Kidney (tissue), 14 donors: ENCODE measurements around the gene TVP23A. TPM values are rescaled to one million over a fixed set of nuclear protein-coding genes. Genes with fewer than 3 reads are reported as not detected.

ENCODE experiments used
- DNase-seq, 5 donors: peaks; one replicate each; pipeline ENCODE4 v3.0.0-alpha.2; 2013 to 2020
- FAIRE-seq: peaks from 2 replicates; lab custom pipeline; 2012; peaks lifted over from hg19 to GRCh38; lab: Jason Lieb, UNC
- H3K27ac ChIP-seq, 2 donors: one replicate each; pipeline ENCODE4 v1.7.0; 2013; ENCODE audit warnings: low read depth in 2 of 2, low read length in 2 of 2, inconsistent platforms in 1 of 2
- H3K27me3 ChIP-seq: one replicate; pipeline ENCODE4 v1.7.1; 2013; ENCODE audit warnings: low read length, inconsistent platforms; ENCODE audit not compliant: control insufficient read depth, insufficient read depth
- H3K36me3 ChIP-seq, 3 donors: one replicate each; pipeline versions ENCODE4 v1.7.0 to v1.7.1; 2013; ENCODE audit warnings: low read length in 3 of 3, control low read depth in 1 of 3, inconsistent platforms in 1 of 3; ENCODE audit not compliant: insufficient read depth in 3 of 3, control insufficient read depth in 2 of 3
- H3K4me1 ChIP-seq, 3 donors: one replicate each; pipeline versions ENCODE4 v1.7.0 to v1.7.1; 2013; ENCODE audit warnings: low read length in 3 of 3, inconsistent platforms in 1 of 3, low read depth in 1 of 3; ENCODE audit not compliant: control insufficient read depth in 2 of 3, insufficient read depth in 2 of 3
- H3K4me3 ChIP-seq, 3 donors: one replicate each; pipeline versions ENCODE4 v1.7.0 to v1.8.1; 2013; ENCODE audit warnings: low read length in 3 of 3, control low read depth in 1 of 3, inconsistent platforms in 1 of 3
- H3K9ac ChIP-seq, 3 donors: one replicate each; pipeline versions ENCODE4 v1.7.0 to v1.7.1; 2013; ENCODE audit warnings: low read length in 3 of 3, control low read depth in 1 of 3, inconsistent platforms in 1 of 3
- H3K9me3 ChIP-seq, 3 donors: one replicate each; pipeline versions ENCODE4 v1.7.0 to v1.7.1; 2013; ENCODE audit warnings: low read length in 3 of 3, control low read depth in 1 of 3, inconsistent platforms in 1 of 3; ENCODE audit not compliant: control insufficient read depth in 2 of 3, insufficient read depth in 1 of 3
- intact Hi-C: fragments of 100-400 bp; cut with DNase I; formaldehyde crosslinking; loops from one replicate; pipeline ENCODE4 v1.11.1; 2022
- polyA plus RNA-seq: library from polyadenylated mRNA; stranded (reverse); fragments of 350-450 nt; fragmentation: Illumina TruSeq; extraction: RNeasy Lipid Tissue Mini Kit (QIAGEN cat#74804); gene quantifications from one replicate; pipeline ENCODE4 v1.2.3, GENCODE V29; 2014; ENCODE audit warnings: low read depth, low replicate concordance; ENCODE audit not compliant: insufficient read depth
- total RNA-seq: library from RNA; stranded (reverse); fragmentation: NEBNext Ultra II Directional; extraction: Animal tissue kit (Norgen Biotek cat#: 25700); gene quantifications from one replicate; pipeline ENCODE4 v1.2.1, GENCODE V29; 2021
- TF ChIP-seq, protein P1 (sequence below): IDR thresholded peaks from 3 replicates; pipeline ENCODE4 v1.5.1; 2012; ENCODE audit warnings: mild to moderate bottlenecking, moderate library complexity, borderline replicate concordance; ENCODE audit not compliant: insufficient read depth; ENCODE audit errors: extremely low read depth
- donor health status: control.
- donor health status: control.
- donor health status: control.
- donor health status: control.
- donor health status: control.
- donor health status: DM: yes; HTN: yes; CAD: no.
- donor health status: Normal renal cell carcinoma (clear cell type).

The TVP23A gene
- total and polyA plus RNA-seq, 2 donors from 2014 or later = 0.19 TPM; not detected in 1

DNA sequence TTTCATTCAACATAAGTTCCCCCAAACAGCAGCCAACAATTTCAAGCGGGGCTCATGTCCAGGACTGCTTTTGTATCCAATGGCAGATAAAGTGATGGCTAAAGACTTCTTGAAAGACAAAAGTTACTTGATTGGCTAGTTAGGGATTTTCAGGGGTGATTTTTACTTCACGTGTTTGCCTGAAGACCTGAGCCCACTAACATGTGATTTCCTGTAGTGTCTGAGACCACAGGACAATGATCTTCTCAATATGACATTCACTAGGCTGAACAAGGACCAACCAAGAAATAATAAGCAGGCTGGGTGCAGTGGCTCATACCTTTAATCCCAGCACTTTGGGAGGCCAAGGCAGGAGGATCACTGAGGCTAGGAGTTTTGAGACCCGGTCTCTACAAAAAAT lies 10.4 kb downstream of the TVP23A start:
- Histone ChIP-seq H3K9me3 (no peaks in the 10 kb centered on the region), H3K9ac (no peak overlapping the region), H3K27ac (no peak overlapping the region), H3K4me3 (no peak overlapping the region), H3K27me3 (no peaks in the 10 kb centered on the region), H3K36me3 (no peaks in the 10 kb centered on the region), H3K4me1 (no peaks in the 10 kb centered on the region)
- TF ChIP-seq, protein P1, sequence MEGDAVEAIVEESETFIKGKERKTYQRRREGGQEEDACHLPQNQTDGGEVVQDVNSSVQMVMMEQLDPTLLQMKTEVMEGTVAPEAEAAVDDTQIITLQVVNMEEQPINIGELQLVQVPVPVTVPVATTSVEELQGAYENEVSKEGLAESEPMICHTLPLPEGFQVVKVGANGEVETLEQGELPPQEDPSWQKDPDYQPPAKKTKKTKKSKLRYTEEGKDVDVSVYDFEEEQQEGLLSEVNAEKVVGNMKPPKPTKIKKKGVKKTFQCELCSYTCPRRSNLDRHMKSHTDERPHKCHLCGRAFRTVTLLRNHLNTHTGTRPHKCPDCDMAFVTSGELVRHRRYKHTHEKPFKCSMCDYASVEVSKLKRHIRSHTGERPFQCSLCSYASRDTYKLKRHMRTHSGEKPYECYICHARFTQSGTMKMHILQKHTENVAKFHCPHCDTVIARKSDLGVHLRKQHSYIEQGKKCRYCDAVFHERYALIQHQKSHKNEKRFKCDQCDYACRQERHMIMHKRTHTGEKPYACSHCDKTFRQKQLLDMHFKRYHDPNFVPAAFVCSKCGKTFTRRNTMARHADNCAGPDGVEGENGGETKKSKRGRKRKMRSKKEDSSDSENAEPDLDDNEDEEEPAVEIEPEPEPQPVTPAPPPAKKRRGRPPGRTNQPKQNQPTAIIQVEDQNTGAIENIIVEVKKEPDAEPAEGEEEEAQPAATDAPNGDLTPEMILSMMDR = no peak
- FAIRE-seq (no peak), DNase-seq (no peak)
- intact Hi-C loops = no loop called here

- H3K27ac ChIP-seq = no peak overlapping the region
- H3K9me3 ChIP-seq = no peaks in the 10 kb centered on the region
- H3K9ac ChIP-seq = no peak overlapping the region
- FAIRE-seq (no peak), DNase-seq (no peak)
- TF ChIP-seq, protein P1 = no peak
- H3K36me3 ChIP-seq = no peaks in the 10 kb centered on the region
- intact Hi-C loops = no loop called here
- H3K4me3 ChIP-seq = no peak overlapping the region
- H3K4me1 ChIP-seq = no peaks in the 10 kb centered on the region
- H3K27me3 ChIP-seq = no peaks in the 10 kb centered on the region
These were observed 11.9 kb downstream of the TVP23A start for GRCh38 chr16:10806698-10807097.

- DNase-seq (no peak), FAIRE-seq (no peak)
- TF ChIP-seq, protein P1 = no peak
- Histone ChIP-seq H3K4me3 (no peak overlapping the region), H3K9ac (no peak overlapping the region), H3K27ac (no peak overlapping the region), H3K9me3 (no peaks in the 10 kb centered on the region), H3K27me3 (no peaks in the 10 kb centered on the region), H3K4me1 (no peaks in the 10 kb centered on the region), H3K36me3 (no peaks in the 10 kb centered on the region)
- intact Hi-C loops = no loop called here
These were observed 13.3 kb downstream of the TVP23A start for GRCh38 chr16:10805334-10805733.

DNA sequence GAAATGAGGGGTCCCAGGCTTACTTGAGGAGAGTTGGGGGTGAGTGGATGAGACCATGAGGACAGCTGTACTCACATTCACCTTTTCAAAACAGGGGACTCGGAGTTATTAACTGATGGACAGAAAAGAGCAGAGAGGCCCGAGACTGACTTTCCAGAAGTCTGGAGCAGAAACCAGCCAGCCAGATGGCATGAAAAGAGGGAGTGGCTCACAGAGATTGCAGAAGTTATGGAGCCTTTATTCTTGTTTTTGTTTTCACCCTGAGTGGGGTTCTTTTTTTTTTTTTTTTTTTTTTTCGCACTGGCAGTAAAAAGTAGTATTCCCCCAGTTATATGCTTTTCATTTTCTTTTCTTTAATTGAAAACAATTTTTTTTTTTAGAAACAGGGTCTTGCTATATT lies 18.9 kb downstream of the TVP23A start:
- intact Hi-C loops = no loop called here
- Histone ChIP-seq H3K4me1 (no peaks in the 10 kb centered on the region), H3K9ac (no peak overlapping the region), H3K9me3 (no peaks in the 10 kb centered on the region), H3K4me3 (no peak overlapping the region), H3K27ac (no peak overlapping the region), H3K27me3 (no peaks in the 10 kb centered on the region), H3K36me3 (no peaks in the 10 kb centered on the region)
- TF ChIP-seq, protein P1 = no peak
- no peak for FAIRE-seq
- no peak for DNase-seq
